Measurements from ENCODE around the gene RAD18. TPM values are rescaled to one million over a fixed set of nuclear protein-coding genes. Genes with fewer than 3 reads are reported as not detected.

Gene RAD18
- total and polyA plus RNA-seq, 9 of the 15 experiments (the other 6 are each of a cell fraction or from before 2014, with no cell fraction given): 19.2 to 49.4 (median 34.4) TPM

GRCh38 chr3:8856721-8857120 lies 106.6 kb downstream of the RAD18 start:
- Histone ChIP-seq H4K20me1 (replicated peaks; ENCODE audit: control insufficient read depth, insufficient read depth, low read length) (peaks cover 29% of the 10 kb centered on the region), H3K4me1 (replicated peaks in 1 of 2; ENCODE audit: control insufficient read depth in 2 of 2, insufficient read depth in 2 of 2, low read length in 2 of 2) (peaks cover 10 to 14% of the 10 kb centered on the region in 2 experiments), H3K4me3 (no peak overlapping the region), H3K4me2 (ENCODE audit: insufficient read depth, low read length) (no peak overlapping the region), H3K9me3 (replicated peaks; ENCODE audit: control insufficient read depth, insufficient read depth, low read depth, low read length) (no peaks in the 10 kb centered on the region), H3K27me3 (ENCODE audit: control insufficient read depth in 2 of 2, insufficient read depth in 2 of 2, low read length in 2 of 2) (no peaks in the 10 kb centered on the region), H3K79me2 (ENCODE audit: control insufficient read depth, insufficient read depth, low read length) (no peaks in the 10 kb centered on the region), H2AFZ (ENCODE audit: low read depth, low read length) (no peak overlapping the region), H3K9ac (ENCODE audit: insufficient read depth in 1 of 2, low read depth in 2 of 2, low read length in 2 of 2) (no peak overlapping the region), H3K9me1 (ENCODE audit: control insufficient read depth, insufficient read depth, low read length) (peaks cover 4% of the 10 kb centered on the region), H3K27ac (ENCODE audit: extremely low read depth, low read depth, low read length) (no peak overlapping the region), H3K36me3 (ENCODE audit: control insufficient read depth, insufficient read depth, low read length) (peaks cover 5% of the 10 kb centered on the region; the same call in 1 of the 3 replicates)
- TF ChIP-seq DACH1 (IDR thresholded peaks at IDR 0.05; ENCODE audit: partially characterized antibody): no peak
- no peak for TF ChIP-seq FOXO4 (CRISPR knock-in tag; IDR thresholded peaks at IDR 0.05)
- TF ChIP-seq POLR2H (tag; IDR thresholded peaks at IDR 0.05; ENCODE audit: low read depth): no peak
- TF ChIP-seq NCOA2 (IDR thresholded peaks at IDR 0.05; ENCODE audit: partially characterized antibody in 2 of 2): no peak
- TF ChIP-seq ZNF77 (CRISPR knock-in tag; IDR thresholded peaks at IDR 0.05): no peak
- TF ChIP-seq ZNF639 (CRISPR knock-in tag; conservative IDR thresholded peaks at IDR 0.05 in 1 of 2, IDR thresholded peaks at IDR 0.05 in 1 of 2): no peak
- no peak for TF ChIP-seq SMARCC2 (IDR thresholded peaks at IDR 0.05; ENCODE audit: low read depth)
- TF ChIP-seq CHD2 (IDR thresholded peaks at IDR 0.05; ENCODE audit: low read depth, low read length): no peak
- no peak for TF ChIP-seq HLTF (IDR thresholded peaks at IDR 0.05)
- TF ChIP-seq NCOA4 (IDR thresholded peaks at IDR 0.05; ENCODE audit: partially characterized antibody): no peak
- TF ChIP-seq TBL1XR1 (IDR thresholded peaks at IDR 0.05; ENCODE audit: low read length in 2 of 2): no peak
- TF ChIP-seq DNMT1 (IDR thresholded peaks at IDR 0.05): no peak
- no peak for TF ChIP-seq RNF219 (CRISPR knock-in tag; IDR thresholded peaks at IDR 0.05)
- no peak for TF ChIP-seq ZBTB7A (IDR thresholded peaks at IDR 0.05; ENCODE audit: borderline replicate concordance, control insufficient read depth, low read depth, low read length)
- TF ChIP-seq E2F4 (CRISPR knock-in tag; IDR thresholded peaks at IDR 0.05; ENCODE audit: low read depth): no peak
- ChIA-PET POLR2A (no interaction called here), CTCF (ENCODE audit: low intra/inter-chr PET ratio) (no interaction called here)
- intact Hi-C loops (cut with micrococcal nuclease) (no loop called here), in situ Hi-C loops (cut with MboI) (no loop called here)
- no TSS peak for BruUV-seq (replicated peaks)
- 20% methylated on average over 1 of the region's 1 CpG for WGBS (ENCODE audit: insufficient coverage, low coverage, missing lambda C conversion rate)
- FAIRE-seq (no peak), ATAC-seq (no peak), DNase-seq (ENCODE audit: extremely low read depth in 1 of 4, low spot score in 3 of 4) (no peak)
